HFF-Myc (cell line): Measurements from ENCODE around the gene ARID2.
A peak's percentile ranks its signal among the peaks of the same experiment; 100 is the strongest.

Experiments
- DNase-seq: peaks from one replicate; pipeline ENCODE4 v3.0.0-alpha.2; 2011; ENCODE audit warnings: low read depth; ENCODE audit errors: extremely low read depth
- H3K4me3 ChIP-seq: replicated peaks from 2 replicates; pipeline ENCODE4 v1.5.1; 2011; ENCODE audit warnings: low read depth, mild to moderate bottlenecking, control low read depth, low read length
- CTCF ChIP-seq: IDR thresholded peaks from 2 replicates; pipeline ENCODE4 v1.5.1; 2012; ENCODE audit warnings: mild to moderate bottlenecking, low read depth, low read length, control low read depth; ENCODE audit errors: missing control alignments

Gene ARID2

GRCh38 chr12:45886685-45887084 is 157.2 kb downstream of the ARID2 start:
- H3K4me3 ChIP-seq, result no peak overlapping the region
- DNase-seq, result no peak
- no peak for TF ChIP-seq CTCF

- TF ChIP-seq CTCF, result no peak
- no peak for DNase-seq
- H3K4me3 ChIP-seq, result no peak overlapping the region
Measured at GRCh38 chr12:45887544-45887943, 158.0 kb downstream of the ARID2 start.

- no peak for DNase-seq
- no peak for TF ChIP-seq CTCF
- H3K4me3 ChIP-seq, result no peak overlapping the region
Measured at GRCh38 chr12:45890276-45890675, 160.8 kb downstream of the ARID2 start.

- no peak overlapping the region for H3K4me3 ChIP-seq
- peak; percentile 10 for DNase-seq
- TF ChIP-seq CTCF, result peak; percentile 23
Measured at GRCh38 chr12:45893240-45893639, 163.7 kb downstream of the ARID2 start.

GRCh38 chr12:45895961-45896360 is 166.5 kb downstream of the ARID2 start:
- no peak for TF ChIP-seq CTCF
- no peak overlapping the region for H3K4me3 ChIP-seq
- no peak for DNase-seq

GRCh38 chr12:45898094-45898493 is 168.6 kb downstream of the ARID2 start:
- no peak overlapping the region for H3K4me3 ChIP-seq
- no peak for DNase-seq
- TF ChIP-seq CTCF, result no peak

- DNase-seq, result no peak
- H3K4me3 ChIP-seq, result no peak overlapping the region
- no peak for TF ChIP-seq CTCF
Measured at GRCh38 chr12:45907955-45908354, 178.4 kb downstream of the ARID2 start.
